ENCODE results near the gene FILIP1L. TPM values are rescaled to one million over a fixed set of nuclear protein-coding genes. Genes with fewer than 3 reads are reported as not detected.

FILIP1L gene
- total and polyA plus RNA-seq, 12 donors, result 5.3 to 33.2 (median 17.4) TPM

DNA sequence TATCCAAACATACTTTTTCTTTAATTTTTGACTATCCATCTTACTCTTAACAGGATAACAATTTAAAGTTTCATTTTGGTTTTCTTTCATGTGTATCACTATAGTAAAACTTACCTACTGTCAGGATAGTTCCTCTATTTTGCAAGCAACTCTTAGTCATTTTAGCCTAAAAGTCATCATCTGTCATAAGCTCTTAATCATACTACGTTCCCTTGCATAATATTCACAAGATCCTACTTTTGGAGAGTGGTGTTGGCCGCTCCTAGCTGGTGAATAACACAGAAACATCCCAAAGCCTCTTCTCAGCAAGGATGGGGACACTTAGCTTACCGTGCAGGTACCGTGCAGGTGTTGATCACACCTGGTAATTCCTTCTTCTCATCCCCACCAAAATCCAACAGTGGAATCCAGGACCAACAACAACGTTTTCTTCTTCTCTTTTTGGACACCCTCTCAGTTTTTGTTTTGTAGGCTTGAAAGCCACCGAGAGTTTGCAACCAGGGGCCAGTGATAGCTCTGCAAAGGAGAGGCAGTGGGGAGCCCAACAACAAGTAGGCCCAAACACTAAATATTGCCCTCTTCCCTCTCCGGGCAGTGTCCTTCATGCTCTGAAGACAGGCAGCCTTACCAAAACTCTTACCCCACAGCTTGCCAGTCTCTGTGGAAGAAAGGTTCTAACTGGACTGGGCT is 433 bp downstream of the FILIP1L start:
- intact Hi-C loops (cut with DNase I), result no loop called here
- TF ChIP-seq POLR2A (IDR thresholded peaks at IDR 0.05), result no peak
- TF ChIP-seq, protein P1, sequence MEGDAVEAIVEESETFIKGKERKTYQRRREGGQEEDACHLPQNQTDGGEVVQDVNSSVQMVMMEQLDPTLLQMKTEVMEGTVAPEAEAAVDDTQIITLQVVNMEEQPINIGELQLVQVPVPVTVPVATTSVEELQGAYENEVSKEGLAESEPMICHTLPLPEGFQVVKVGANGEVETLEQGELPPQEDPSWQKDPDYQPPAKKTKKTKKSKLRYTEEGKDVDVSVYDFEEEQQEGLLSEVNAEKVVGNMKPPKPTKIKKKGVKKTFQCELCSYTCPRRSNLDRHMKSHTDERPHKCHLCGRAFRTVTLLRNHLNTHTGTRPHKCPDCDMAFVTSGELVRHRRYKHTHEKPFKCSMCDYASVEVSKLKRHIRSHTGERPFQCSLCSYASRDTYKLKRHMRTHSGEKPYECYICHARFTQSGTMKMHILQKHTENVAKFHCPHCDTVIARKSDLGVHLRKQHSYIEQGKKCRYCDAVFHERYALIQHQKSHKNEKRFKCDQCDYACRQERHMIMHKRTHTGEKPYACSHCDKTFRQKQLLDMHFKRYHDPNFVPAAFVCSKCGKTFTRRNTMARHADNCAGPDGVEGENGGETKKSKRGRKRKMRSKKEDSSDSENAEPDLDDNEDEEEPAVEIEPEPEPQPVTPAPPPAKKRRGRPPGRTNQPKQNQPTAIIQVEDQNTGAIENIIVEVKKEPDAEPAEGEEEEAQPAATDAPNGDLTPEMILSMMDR (IDR thresholded peaks at IDR 0.05), result no peak
- H3K4me1 ChIP-seq (replicated peaks in 1 of 2), result peaks cover 0 to 4% of the 10 kb centered on the region in 2 donors
- no peaks in the 10 kb centered on the region for H3K27me3 ChIP-seq
- no peak for DNase-seq
- H3K4me3 ChIP-seq, result no peak overlapping the region
- H3K36me3 ChIP-seq (replicated peaks in 1 of 2), result no peaks in the 10 kb centered on the region
- no peaks in the 10 kb centered on the region for H3K9me3 ChIP-seq (replicated peaks in 1 of 3)
- 84 to 90% (median 87%) methylated on average over 7 of the region's 7 CpGs for WGBS, 4 donors
- H3K27ac ChIP-seq, result no peak overlapping the region

DNA sequence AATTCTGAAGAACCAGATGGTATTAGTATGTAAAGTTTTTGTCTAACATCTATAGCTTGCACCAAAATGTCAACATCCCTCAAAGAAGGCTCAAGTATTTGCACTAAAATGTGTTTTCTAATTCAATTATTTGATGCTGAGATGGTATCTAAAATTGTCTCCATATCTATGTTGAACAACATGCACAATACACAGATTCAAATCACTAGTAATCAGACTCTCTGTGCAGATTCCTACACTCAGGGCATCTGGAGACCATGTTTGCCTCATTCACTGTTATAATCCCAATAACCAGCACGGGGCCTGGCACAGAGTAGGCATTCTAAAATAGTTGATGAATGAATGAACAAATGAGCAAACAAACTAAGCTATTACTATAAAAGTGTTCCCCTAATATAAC is 2.6 kb downstream of the FILIP1L start:
- Histone ChIP-seq H3K27me3 (no peaks in the 10 kb centered on the region), H3K36me3 (replicated peaks in 1 of 2) (no peaks in the 10 kb centered on the region), H3K4me1 (replicated peaks in 1 of 2) (peaks cover 0 to 11% of the 10 kb centered on the region in 2 donors), H3K4me3 (no peak overlapping the region), H3K27ac (no peak overlapping the region), H3K9me3 (replicated peaks in 1 of 3) (no peaks in the 10 kb centered on the region)
- no peak for DNase-seq
- WGBS, 4 donors, result 93 to 100% (median 94%) methylated on average over 1 of the region's 1 CpG
- intact Hi-C loops (cut with DNase I), result no loop called here
- TF ChIP-seq POLR2A (IDR thresholded peaks at IDR 0.05), result no peak

DNA sequence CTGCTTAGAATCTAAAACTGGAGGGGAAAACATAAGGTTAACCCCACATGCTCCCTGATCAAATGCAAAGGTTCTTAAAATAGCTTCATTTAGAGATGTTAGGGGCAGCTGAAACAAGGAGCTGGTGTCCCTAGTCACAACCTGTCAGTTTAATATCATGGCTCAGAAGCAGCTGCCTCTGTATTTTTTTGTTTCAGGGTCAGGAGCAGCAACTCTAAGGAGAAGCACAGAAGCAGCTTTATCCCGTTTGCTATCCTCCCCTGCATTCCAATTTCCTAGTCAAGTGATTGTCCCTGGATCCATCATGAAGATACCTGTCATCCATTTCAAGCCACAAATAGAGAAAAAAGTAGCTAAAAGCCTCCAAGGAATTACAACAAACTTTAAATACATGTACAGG is 4.1 kb downstream of the FILIP1L start:
- no peak overlapping the region for H3K4me3 ChIP-seq
- no peak overlapping the region for H3K27ac ChIP-seq
- H3K27me3 ChIP-seq, result no peaks in the 10 kb centered on the region
- H3K4me1 ChIP-seq (replicated peaks in 1 of 2), result peaks cover 0 to 9% of the 10 kb centered on the region in 2 donors
- intact Hi-C loops (cut with DNase I), result no loop called here
- DNase-seq, result no peak
- no peaks in the 10 kb centered on the region for H3K36me3 ChIP-seq (replicated peaks in 1 of 2)
- TF ChIP-seq, protein P1 (IDR thresholded peaks at IDR 0.05), result no peak
- no peak for TF ChIP-seq POLR2A (IDR thresholded peaks at IDR 0.05)
- WGBS, 4 donors, result 59 to 88% (median 78%) methylated on average over 1 of the region's 1 CpG
- no peaks in the 10 kb centered on the region for H3K9me3 ChIP-seq (replicated peaks in 1 of 3)

DNA sequence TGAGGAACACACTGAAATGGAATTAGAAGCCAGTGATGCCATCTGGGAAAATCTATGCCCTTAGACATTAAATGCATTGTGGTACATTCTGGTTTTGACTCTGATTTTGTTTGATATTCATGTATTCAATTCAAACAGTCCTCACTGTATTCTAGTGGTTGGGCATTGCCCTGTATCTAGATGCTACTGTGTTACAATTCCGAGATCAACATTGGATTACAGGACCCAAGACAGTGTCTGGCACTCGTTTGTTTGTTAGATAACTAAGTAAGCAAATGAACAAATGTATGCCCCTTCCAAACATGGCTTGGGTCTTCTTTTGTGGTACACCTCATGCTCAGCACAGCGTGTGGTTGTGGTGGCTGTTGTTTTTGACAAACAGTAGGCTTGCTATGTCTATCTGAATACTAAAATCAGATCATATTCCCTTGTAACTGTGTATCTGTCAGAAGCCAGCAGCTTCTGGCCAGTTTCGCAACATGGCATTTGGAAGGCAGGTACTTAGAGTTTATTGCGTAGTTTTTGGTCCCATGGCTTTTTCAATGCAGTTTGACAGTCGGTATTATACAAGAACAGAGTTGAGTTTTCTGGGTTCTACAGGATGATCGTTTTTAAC is 5.7 kb downstream of the FILIP1L start:
- no peak for TF ChIP-seq POLR2A (IDR thresholded peaks at IDR 0.05)
- TF ChIP-seq, protein P1 (IDR thresholded peaks at IDR 0.05), result no peak
- Histone ChIP-seq H3K4me3 (no peak overlapping the region), H3K4me1 (replicated peaks in 1 of 2) (peaks cover 0 to 9% of the 10 kb centered on the region in 2 donors), H3K36me3 (replicated peaks in 1 of 2) (no peaks in the 10 kb centered on the region), H3K27me3 (no peaks in the 10 kb centered on the region), H3K27ac (no peak overlapping the region), H3K9me3 (replicated peaks in 1 of 3) (no peaks in the 10 kb centered on the region)
- WGBS, 4 donors, result 84 to 85% (median 84%) methylated on average over 7 of the region's 7 CpGs
- DNase-seq, result no peak
- intact Hi-C loops (cut with DNase I), result no loop called here

Data from adrenal gland (tissue), 12 donors.